Mucosa of gallbladder (tissue), 1 donor: ENCODE data around the gene NPM3. TPM values are rescaled to one million over a fixed set of nuclear protein-coding genes. Genes with fewer than 3 reads are reported as not detected.
"Not testable (repeated sequence)": the region's sequence is repeated elsewhere in the genome, so short reads cannot be mapped to it uniquely, and the experiment has no call there.

Source experiments
- DNase-seq: peaks from one replicate; pipeline ENCODE4 v3.0.0-alpha.2; 2020; ENCODE audit warnings: low spot score
- total RNA-seq: library from RNA; stranded (reverse); gene quantifications from one replicate; pipeline ENCODE4 v1.2.1, GENCODE V29; 2021
- donor health status: DM: no; HTN: no; CAD: no.

Gene NPM3
- total RNA-seq, 1 donor from 2014 or later: 17.7 TPM

DNA sequence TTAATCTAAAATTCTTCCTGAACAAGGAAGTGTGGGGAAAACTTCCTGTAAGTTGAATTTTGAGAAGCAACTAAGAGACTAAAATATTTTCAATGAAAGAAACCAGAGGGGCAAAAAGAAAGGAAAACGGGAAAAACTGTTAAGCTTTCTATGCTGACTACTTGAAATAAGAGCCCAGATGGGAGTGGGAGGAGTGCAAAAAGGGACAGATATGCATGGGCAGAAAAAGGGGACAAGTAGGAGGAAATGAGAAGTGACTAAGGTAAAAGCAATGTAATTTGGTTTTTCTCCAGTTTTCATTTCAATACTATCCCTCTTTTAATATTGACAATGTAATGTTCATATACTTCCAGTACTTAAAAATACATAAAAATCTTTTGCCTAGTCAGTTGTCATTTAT lies 23.9 kb upstream of the NPM3 start:
- DNase-seq: no peak

DNA sequence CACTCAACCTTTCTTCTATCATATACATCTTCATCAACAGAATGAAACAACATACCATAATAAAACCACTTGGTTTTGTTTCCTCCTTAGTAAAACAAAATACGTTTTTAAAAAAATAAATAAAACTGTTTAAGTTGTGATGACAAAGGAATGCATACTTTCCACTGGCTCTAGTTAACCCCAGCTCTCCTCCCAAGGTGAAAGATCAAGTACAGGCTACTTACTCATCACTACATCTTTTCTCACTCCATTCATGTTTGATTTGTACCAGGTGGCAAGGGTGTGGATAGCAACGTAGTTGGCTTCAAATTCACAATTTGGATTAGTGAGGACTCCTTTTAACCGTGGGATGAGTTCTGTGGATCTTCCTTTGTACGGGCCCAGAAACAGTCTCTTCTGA lies 20.3 kb upstream of the NPM3 start:
- DNase-seq: no peak

- no peak for DNase-seq
Measured at GRCh38 chr10:101797403-101798059, 14.3 kb upstream of the NPM3 start.

- no peak for DNase-seq
Measured at GRCh38 chr10:101793526-101793925, 10.3 kb upstream of the NPM3 start.

GRCh38 chr10:101789686-101790085 lies 6.4 kb upstream of the NPM3 start:
- no peak for DNase-seq

GRCh38 chr10:101789231-101789630 lies 6.0 kb upstream of the NPM3 start:
- not testable (repeated sequence) for DNase-seq

- no peak for DNase-seq
Measured at GRCh38 chr10:101785801-101786200, 2.6 kb upstream of the NPM3 start.

- DNase-seq: no peak
Measured at GRCh38 chr10:101784558-101784957, 1.3 kb upstream of the NPM3 start.

GRCh38 chr10:101783736-101784118 lies 481 bp upstream of the NPM3 start:
- no peak for DNase-seq

- no peak for DNase-seq
Measured at GRCh38 chr10:101781984-101782810, 1.0 kb downstream of the NPM3 start.

GRCh38 chr10:101781655-101781983 lies 1.6 kb downstream of the NPM3 start:
- DNase-seq: no peak

GRCh38 chr10:101780818-101781654 lies 2.2 kb downstream of the NPM3 start:
- peak; percentile 59 for DNase-seq

GRCh38 chr10:101780187-101780817 lies 2.9 kb downstream of the NPM3 start:
- DNase-seq: no peak

- peak; percentile 82 for DNase-seq
Measured at GRCh38 chr10:101779544-101780186, 3.6 kb downstream of the NPM3 start.

GRCh38 chr10:101778781-101779543 lies 4.3 kb downstream of the NPM3 start:
- DNase-seq: peak; percentile 27

DNA sequence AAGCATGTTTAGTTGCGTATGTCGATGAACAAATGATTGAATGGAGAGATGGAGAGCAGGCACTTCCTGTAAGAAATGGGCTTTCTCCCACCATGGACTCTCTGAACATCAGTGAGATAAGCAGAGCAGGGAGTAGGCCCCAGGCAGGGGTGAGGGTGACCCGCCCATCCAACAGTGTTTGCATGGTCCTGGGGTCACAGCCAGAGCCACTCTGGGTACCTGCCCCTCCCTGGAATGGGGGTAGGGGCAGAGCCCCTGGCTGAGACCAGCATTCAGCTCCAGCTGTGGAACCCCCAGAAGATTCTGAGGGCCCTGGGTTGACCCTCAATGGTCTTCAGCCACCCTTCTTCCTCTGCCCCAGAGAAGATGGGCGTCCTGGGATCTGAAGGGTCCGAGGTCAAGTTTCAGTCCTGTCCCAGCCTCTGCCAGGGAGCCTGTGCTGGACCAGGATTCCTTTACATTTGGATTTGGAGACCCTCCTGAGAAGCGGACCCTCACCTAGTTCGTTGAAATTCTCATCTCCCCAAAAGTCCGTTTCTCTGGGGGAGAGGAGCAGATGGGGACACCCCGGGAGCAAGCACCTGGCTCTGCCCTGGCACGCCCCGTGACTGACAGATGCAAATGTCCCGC lies 5.0 kb downstream of the NPM3 start:
- no peak for DNase-seq

DNA sequence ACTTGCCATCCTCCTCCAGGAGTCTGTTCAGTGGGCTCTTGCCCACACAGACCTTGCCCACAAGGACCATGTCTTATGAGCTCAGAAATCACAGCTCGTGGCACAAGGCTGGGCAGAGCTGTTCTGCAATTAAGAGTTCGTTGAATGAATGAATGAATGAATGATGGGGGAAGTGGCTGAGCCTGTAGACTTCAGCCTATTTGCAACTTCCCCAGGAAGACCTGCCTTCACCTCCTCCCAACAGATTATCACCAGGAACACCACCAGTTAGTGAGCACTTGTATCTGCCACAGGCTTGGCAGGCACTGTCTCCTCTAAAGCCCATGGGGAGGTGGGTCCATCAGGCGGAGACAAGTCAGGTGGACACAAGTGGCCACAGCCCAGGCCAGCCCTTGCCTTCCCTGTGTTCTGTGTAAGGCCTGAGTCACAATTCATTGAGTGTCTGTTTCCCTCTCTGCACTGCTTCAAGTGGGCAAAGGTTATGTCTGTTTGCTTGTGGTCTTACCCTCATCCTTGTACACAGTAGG lies 5.6 kb downstream of the NPM3 start:
- no peak for DNase-seq

GRCh38 chr10:101776161-101776817 lies 7.0 kb downstream of the NPM3 start:
- no peak for DNase-seq
